HL-60/S4 treated with phorbol 12-myristate 13-acetate at 8.2 ng/mL for 4 days and 3 days (cell line): ENCODE measurements around the gene ZNF79.

Experiments used
- in situ Hi-C: fragments of 300-500 bp; cut with MboI; formaldehyde crosslinking; loops from 2 replicates; pipeline ENCODE4 v1.15.0; 2022; ENCODE audit warnings: low sequenced_read_pairs

The ZNF79 gene

DNA sequence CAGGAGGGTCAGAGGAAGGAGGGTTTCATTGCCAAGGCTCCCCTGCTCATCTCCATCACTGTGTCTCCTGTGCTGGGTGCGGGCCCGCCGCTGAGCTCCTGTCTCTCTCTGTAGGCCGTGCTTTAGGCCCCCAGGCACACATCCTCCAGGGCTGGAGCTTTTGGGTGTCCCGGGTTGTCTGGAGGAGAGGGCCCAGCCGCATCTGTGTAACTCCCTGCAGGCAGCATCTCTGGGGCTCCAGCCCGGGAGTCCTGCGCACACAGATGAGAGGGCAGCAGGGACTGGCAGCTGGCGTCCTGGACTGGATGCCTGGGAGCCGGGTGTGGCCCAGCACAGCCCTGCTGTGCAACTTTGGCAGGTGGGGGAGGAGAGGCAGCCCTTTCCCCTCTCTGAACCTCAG is 67.3 kb downstream of the ZNF79 start:
- in situ Hi-C loops, result no loop called here

DNA sequence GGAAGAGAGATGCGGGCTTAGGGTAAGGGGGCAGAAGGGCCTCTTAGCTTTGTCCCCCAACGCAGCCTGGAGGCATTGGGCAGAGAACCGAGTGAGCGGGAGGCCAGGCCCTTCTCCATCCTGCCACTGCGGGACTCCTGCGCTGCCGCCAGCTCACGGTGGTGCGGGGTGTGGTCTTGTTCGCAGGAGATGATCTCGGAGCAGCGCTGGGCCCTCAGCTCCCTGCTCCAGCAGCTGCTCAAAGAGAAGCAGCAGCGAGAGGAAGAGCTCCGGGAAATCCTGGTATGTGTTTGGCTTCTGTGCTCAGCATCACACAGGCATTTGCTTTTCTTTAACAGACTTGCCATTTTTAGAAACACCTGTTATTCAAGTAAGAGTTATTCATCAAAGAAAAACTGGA is 68.4 kb downstream of the ZNF79 start:
- in situ Hi-C loops, result no loop called here

DNA sequence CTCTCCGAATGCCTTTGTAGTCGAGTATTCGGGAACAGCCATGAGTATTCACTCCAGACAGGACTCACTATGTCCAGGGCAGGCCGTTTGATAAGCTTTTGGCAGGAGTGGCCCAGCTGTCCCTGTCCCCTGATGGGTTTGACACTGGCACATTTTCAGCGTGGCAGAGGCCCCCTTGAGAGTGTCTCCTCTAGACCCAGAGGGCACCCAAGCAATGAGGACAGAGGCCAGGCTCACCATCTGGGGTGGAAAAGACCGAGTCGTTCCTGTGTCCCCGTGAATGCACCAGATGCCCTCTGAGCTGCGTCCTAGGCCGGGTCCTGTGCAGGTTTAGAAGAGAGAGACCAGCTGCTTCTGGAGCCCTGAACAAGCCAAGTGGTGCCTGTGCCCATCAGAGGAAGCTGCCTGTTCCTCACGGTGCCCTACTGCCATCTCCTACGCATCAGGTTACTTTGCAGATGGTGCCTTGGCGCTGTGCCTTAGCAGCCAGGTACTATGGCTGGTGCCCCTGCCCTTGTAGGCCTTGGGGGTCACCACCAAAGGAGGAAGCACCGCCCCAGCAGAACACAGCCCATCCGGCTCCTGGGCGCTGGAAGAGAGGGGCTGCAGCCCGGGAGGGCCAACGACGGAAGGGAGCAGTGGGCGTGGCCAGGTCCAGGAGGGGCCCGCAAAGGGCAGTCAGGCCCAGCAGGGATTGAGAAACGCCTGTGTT is 69.6 kb downstream of the ZNF79 start:
- in situ Hi-C loops, result no loop called here

DNA sequence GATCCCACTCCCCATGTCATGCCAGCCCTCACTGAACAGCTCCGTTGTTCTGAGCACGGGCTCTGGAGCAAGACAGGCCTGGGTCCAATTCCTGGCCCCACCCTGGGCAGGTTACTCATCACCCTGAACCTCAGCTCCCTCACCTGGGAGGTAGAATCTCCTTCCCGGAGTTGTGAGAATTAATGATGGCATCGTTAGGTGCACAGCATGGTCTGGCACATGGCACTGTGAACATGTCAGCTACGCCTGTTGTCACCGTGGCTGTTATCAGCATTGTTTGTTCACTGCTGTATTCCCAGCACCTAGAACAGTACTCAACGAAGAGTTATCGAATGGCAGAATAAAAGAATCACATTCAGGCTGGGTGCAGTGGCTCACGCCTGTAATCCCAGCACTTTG is 70.1 kb downstream of the ZNF79 start:
- in situ Hi-C loops, result no loop called here
